Measurements from ENCODE around the gene TSPAN9. TPM values are rescaled to one million over a fixed set of nuclear protein-coding genes. Genes with fewer than 3 reads are reported as not detected.

Gene TSPAN9
- polyA plus RNA-seq, 1 of the 3 experiments (the other 2 are of a cell fraction) = 34.9 TPM

DNA sequence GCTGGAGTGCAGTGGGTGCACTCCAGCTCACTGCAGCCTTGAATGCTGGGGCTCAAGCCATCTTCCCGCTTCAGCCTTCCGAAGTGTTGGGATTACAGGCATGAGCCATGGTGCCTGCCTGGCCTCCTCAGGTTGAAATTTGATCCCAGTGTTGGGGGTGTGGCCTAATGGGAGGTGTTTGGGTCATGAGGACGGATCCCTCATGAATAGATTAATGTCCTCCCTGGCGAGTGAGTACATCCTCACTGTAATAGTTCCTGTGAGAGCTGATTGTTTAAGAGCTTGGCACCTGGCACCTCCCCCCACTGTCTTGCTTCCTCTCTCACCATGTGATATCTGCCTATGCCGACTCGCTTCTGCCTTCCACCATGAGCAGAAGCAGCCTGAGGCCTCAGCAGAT is 84.7 kb downstream of the TSPAN9 start:
- ChIA-PET CTCF (interaction anchor here (0.9 to 5.9 kb wide), 5 partner anchors 23 to 114 kb away, joined by 3 to 23 read pairs (median 10); no protein-coding TSS in a partner anchor), POLR2A (no interaction called here)
- WGBS (ENCODE audit: low lambda C conversion rate) = 89% methylated on average over 6 of the region's 6 CpGs
- no peak overlapping the region for H2AFZ ChIP-seq (ENCODE audit: low read depth)
- no peaks in the 10 kb centered on the region for H3K9me3 ChIP-seq
- H3K27me3 ChIP-seq (ENCODE audit: insufficient read depth) = no peaks in the 10 kb centered on the region
- no peaks in the 10 kb centered on the region for H3K79me2 ChIP-seq (ENCODE audit: insufficient read depth)
- no peaks in the 10 kb centered on the region for H4K20me1 ChIP-seq (ENCODE audit: insufficient read depth)
- no peak overlapping the region for H3K27ac ChIP-seq (ENCODE audit: low read depth in 2 of 2, low read length in 1 of 2)
- H3K4me2 ChIP-seq = no peak overlapping the region
- TF ChIP-seq RAD21 (IDR thresholded peaks at IDR 0.05; ENCODE audit: low read length) (no peak), GABPA (IDR thresholded peaks at IDR 0.05; ENCODE audit: low read depth) (no peak), SMC3 (IDR thresholded peaks at IDR 0.05; ENCODE audit: low read depth, low read length) (no peak)
- TF ChIP-seq, protein P1, sequence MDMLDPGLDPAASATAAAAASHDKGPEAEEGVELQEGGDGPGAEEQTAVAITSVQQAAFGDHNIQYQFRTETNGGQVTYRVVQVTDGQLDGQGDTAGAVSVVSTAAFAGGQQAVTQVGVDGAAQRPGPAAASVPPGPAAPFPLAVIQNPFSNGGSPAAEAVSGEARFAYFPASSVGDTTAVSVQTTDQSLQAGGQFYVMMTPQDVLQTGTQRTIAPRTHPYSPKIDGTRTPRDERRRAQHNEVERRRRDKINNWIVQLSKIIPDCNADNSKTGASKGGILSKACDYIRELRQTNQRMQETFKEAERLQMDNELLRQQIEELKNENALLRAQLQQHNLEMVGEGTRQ (IDR thresholded peaks at IDR 0.05; ENCODE audit: borderline replicate concordance, low read depth, low read length) = no peak
- peaks cover 11 to 17% of the 10 kb centered on the region in 2 experiments; a peak in 2 of 4 replicates for H3K4me1 ChIP-seq (ENCODE audit: control insufficient read depth in 1 of 2, insufficient read depth in 2 of 2, low read depth in 1 of 2, low read length in 1 of 2)
- H3F3A ChIP-seq (replicated peaks; ENCODE audit: insufficient read depth) = no peaks in the 10 kb centered on the region
- no peak overlapping the region for H3K4me3 ChIP-seq (ENCODE audit: low read depth in 2 of 2, low read length in 1 of 2)
- no peak for DNase-seq
- no peaks in the 10 kb centered on the region for H3K9me2 ChIP-seq
- H3K9ac ChIP-seq = no peak overlapping the region
- H3K36me3 ChIP-seq (replicated peaks in 1 of 2; ENCODE audit: control insufficient read depth in 1 of 2, insufficient read depth in 2 of 2, low read length in 1 of 2) = peaks cover 0 to 3% of the 10 kb centered on the region in 2 experiments

DNA sequence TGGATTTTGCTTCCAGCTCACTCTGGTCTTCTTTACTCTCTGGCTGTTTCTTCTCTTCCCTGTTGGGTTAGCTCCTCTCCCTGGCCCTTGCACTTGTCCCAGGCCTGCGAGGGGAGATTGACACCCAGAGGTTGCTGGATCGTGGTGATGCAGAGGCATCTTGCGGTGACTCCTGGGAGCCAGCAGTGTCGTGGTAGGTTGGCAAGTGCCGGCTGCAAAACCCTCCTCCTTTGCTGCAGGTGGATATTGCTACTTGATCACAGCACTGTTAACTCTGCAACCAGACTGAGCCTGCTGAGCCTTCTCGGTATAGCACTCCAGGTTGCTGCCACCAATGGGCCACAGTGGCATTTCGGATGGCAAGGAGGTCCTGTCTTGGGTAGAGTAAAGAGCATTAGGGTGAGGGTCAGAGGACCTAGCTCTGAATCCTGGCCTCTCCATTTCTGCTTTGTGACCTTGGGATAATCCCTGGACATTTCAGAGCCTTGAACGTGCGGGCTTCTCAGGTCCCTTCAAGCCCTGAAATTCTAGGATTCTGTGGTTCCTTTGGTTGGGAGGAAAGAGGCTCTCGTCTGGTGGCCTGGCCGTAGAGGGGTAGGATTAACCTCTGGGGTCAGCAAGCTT is 87.4 kb downstream of the TSPAN9 start:
- Histone ChIP-seq H4K20me1 (ENCODE audit: insufficient read depth) (no peaks in the 10 kb centered on the region), H3K27ac (ENCODE audit: low read depth in 2 of 2, low read length in 1 of 2) (no peak overlapping the region), H3K36me3 (replicated peaks in 1 of 2; ENCODE audit: control insufficient read depth in 1 of 2, insufficient read depth in 2 of 2, low read length in 1 of 2) (peaks cover 0 to 3% of the 10 kb centered on the region in 2 experiments), H3K9ac (no peak overlapping the region), H3K27me3 (ENCODE audit: insufficient read depth) (no peaks in the 10 kb centered on the region), H3K4me2 (no peak overlapping the region), H3K4me1 (ENCODE audit: control insufficient read depth in 1 of 2, insufficient read depth in 2 of 2, low read depth in 1 of 2, low read length in 1 of 2) (peaks cover 27 to 28% of the 10 kb centered on the region in 2 experiments; a peak in 3 of 4 replicates), H3K9me2 (no peaks in the 10 kb centered on the region), H3F3A (replicated peaks; ENCODE audit: insufficient read depth) (peaks cover 8% of the 10 kb centered on the region), H3K4me3 (ENCODE audit: low read depth in 2 of 2, low read length in 1 of 2) (no peak overlapping the region), H3K79me2 (ENCODE audit: insufficient read depth) (no peaks in the 10 kb centered on the region; the same call in 1 of the 2 replicates), H3K9me3 (no peaks in the 10 kb centered on the region), H2AFZ (ENCODE audit: low read depth) (no peak overlapping the region)
- ChIA-PET CTCF (interaction anchor here (0.9 to 5.9 kb wide), 5 partner anchors 11 to 111 kb away, joined by 4 to 23 read pairs (median 10); no protein-coding TSS in a partner anchor), POLR2A (no interaction called here)
- no peak for DNase-seq
- 96% methylated on average over 8 of the region's 11 CpGs for WGBS (ENCODE audit: low lambda C conversion rate)
- TF ChIP-seq, protein P2, sequence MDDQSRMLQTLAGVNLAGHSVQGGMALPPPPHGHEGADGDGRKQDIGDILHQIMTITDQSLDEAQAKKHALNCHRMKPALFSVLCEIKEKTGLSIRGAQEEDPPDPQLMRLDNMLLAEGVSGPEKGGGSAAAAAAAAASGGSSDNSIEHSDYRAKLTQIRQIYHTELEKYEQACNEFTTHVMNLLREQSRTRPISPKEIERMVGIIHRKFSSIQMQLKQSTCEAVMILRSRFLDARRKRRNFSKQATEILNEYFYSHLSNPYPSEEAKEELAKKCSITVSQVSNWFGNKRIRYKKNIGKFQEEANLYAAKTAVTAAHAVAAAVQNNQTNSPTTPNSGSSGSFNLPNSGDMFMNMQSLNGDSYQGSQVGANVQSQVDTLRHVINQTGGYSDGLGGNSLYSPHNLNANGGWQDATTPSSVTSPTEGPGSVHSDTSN (IDR thresholded peaks at IDR 0.05) = no peak
- TF ChIP-seq, protein P1 (IDR thresholded peaks at IDR 0.05; ENCODE audit: borderline replicate concordance, low read depth, low read length) = no peak
- TF ChIP-seq POLR2AphosphoS5 (IDR thresholded peaks at IDR 0.05; ENCODE audit: low read depth, low read length) = no peak
- TF ChIP-seq RFX5 (IDR thresholded peaks at IDR 0.05; ENCODE audit: low read length) = no peak

Measured in SK-N-SH (cell line).